HG03469 (cell line): ENCODE measurements around the gene STOX2.

Experiments used
- ATAC-seq: cut with Tn5 transposase; IDR thresholded peaks from one replicate; pipeline ENCODE4 v1.9.1; 2021; ENCODE audit warnings: mild to moderate bottlenecking, moderate library complexity, moderate number of reproducible peaks; ENCODE audit not compliant: unreplicated experiment

STOX2 gene

GRCh38 chr4:183905081-183905592, at the start of gene STOX2:
STOX2 (plus strand) TSS chr4:183905307; CDS start chr4:183906791, 1,484 bp downstream.
- no peak for ATAC-seq

- ATAC-seq, result no peak
Observed at GRCh38 chr4:183855323-183856190, 49.5 kb upstream of the STOX2 start.

- no peak for ATAC-seq
Observed at GRCh38 chr4:183857040-183857439, 48.1 kb upstream of the STOX2 start.

GRCh38 chr4:183858011-183858615, 47.0 kb upstream of the STOX2 start:
- ATAC-seq, result no peak

- no peak for ATAC-seq
Observed at GRCh38 chr4:183860119-183860518, 45.0 kb upstream of the STOX2 start.

- no peak for ATAC-seq
Observed at GRCh38 chr4:183860731-183861130, 44.4 kb upstream of the STOX2 start.

GRCh38 chr4:183861426-183861825, 43.7 kb upstream of the STOX2 start:
- no peak for ATAC-seq

GRCh38 chr4:183863155-183863825, 41.8 kb upstream of the STOX2 start:
- ATAC-seq, result no peak

- ATAC-seq, result no peak
Observed at GRCh38 chr4:183867247-183867646, 37.9 kb upstream of the STOX2 start.

GRCh38 chr4:183870997-183871396, 34.1 kb upstream of the STOX2 start:
- no peak for ATAC-seq

GRCh38 chr4:183871581-183871980, 33.5 kb upstream of the STOX2 start:
- no peak for ATAC-seq

GRCh38 chr4:183872531-183872930, 32.6 kb upstream of the STOX2 start:
- no peak for ATAC-seq

GRCh38 chr4:183873409-183874185, 31.5 kb upstream of the STOX2 start:
- ATAC-seq, result no peak

- no peak for ATAC-seq
Observed at GRCh38 chr4:183875251-183875825, 29.8 kb upstream of the STOX2 start.

- no peak for ATAC-seq
Observed at GRCh38 chr4:183876268-183876934, 28.7 kb upstream of the STOX2 start.

GRCh38 chr4:183878251-183878970, 26.7 kb upstream of the STOX2 start:
- ATAC-seq, result no peak

- ATAC-seq, result no peak
Observed at GRCh38 chr4:183885205-183885720, 19.8 kb upstream of the STOX2 start.

- no peak for ATAC-seq
Observed at GRCh38 chr4:183887351-183887750, 17.8 kb upstream of the STOX2 start.

- ATAC-seq, result no peak
Observed at GRCh38 chr4:183888564-183888963, 16.5 kb upstream of the STOX2 start.
